Ovary (tissue), 3 donors: ENCODE results near the gene DMKN.

Source experiments
- POLR2A ChIP-seq: fragments of 450-650 bp; IDR thresholded peaks from one replicate; pipeline ENCODE4 v1.6.1; 2017; ENCODE audit warnings: antibody characterized with exemption, mild to moderate bottlenecking, moderate library complexity
- TF ChIP-seq, protein P1 (sequence below), 3 donors: fragments of 450-650 bp in 2 of 3; fragments of 200-600 bp in 1 of 3; IDR thresholded peaks; one replicate each; pipeline versions ENCODE4 v1.5.1 to v1.8.0; 2016 to 2022; ENCODE audit warnings: antibody characterized with exemption in 3 of 3, mild to moderate bottlenecking in 1 of 3
- donor health status: DM: no; HTN: no; CAD: no.

DNA sequence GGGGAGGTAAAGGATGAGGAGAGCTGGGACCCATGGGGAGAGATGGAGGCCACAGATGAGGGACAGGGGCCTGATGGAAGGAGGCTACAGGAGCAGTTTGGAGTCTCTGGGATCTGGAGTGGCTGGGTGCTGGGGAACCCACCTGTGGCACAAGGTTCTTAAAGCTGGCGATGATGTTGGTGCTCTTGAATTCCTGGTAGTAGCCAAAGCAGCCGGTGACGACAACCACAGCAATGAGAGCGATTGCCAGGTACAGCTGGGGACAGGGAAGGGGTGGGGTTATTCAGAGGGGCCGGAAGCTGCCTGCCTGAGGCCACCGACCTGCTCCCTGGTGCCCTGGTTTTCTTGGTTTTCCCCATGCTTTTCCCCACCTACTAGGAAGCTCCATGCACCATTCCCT lies 47.2 kb upstream of the DMKN start:
- TF ChIP-seq, protein P1, sequence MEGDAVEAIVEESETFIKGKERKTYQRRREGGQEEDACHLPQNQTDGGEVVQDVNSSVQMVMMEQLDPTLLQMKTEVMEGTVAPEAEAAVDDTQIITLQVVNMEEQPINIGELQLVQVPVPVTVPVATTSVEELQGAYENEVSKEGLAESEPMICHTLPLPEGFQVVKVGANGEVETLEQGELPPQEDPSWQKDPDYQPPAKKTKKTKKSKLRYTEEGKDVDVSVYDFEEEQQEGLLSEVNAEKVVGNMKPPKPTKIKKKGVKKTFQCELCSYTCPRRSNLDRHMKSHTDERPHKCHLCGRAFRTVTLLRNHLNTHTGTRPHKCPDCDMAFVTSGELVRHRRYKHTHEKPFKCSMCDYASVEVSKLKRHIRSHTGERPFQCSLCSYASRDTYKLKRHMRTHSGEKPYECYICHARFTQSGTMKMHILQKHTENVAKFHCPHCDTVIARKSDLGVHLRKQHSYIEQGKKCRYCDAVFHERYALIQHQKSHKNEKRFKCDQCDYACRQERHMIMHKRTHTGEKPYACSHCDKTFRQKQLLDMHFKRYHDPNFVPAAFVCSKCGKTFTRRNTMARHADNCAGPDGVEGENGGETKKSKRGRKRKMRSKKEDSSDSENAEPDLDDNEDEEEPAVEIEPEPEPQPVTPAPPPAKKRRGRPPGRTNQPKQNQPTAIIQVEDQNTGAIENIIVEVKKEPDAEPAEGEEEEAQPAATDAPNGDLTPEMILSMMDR (IDR thresholded peaks at IDR 0.05), result no peak
- TF ChIP-seq POLR2A, result no peak
